ENCODE results near the gene ORMDL3.
"Not testable (repeated sequence)": the region's sequence is repeated elsewhere in the genome, so short reads cannot be mapped to it uniquely, and the experiment has no call there.

The ORMDL3 gene

DNA sequence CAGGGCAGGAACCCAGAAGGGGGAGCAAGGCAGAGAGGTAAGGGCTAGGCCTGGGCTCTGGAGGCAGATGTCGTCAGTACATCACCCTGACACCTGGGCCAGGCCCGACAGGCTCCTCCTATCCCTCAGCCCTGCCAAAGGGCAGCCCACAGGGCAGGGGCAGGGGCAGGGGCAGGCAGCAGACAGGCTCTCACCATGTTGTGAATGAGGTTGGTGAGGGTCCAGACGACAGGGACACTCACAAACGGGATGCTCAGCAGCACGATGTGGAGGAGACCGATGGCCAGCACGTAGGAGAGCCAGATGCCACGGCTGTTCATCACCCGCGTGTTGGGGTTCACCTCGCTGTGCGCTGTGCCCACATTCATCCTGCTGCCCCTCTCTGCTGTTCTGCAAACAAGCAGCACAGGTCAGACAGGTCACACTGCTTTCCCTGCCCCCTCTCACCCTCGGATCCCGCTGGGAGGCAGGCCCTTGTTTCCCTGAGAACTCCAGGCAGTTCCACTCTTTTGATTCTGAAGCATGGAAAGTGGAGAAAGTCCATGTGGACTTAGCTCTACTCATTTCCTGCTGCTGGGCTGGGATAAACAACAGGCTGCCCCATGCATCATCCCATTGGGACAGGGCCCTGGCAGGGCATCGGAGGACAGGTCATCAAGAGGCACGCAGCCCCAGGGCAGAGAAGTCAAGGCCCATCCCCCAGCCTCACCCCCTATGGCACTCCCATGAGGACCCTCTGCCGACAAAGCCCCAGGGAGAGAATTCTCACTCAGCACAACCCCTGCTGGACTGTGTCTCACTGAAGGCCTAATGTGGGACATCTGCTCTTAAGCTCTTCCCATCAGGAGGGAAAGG is 3.3 kb downstream of the ORMDL3 start:
- no peak for DNase-seq (ENCODE audit: low read depth)

DNA sequence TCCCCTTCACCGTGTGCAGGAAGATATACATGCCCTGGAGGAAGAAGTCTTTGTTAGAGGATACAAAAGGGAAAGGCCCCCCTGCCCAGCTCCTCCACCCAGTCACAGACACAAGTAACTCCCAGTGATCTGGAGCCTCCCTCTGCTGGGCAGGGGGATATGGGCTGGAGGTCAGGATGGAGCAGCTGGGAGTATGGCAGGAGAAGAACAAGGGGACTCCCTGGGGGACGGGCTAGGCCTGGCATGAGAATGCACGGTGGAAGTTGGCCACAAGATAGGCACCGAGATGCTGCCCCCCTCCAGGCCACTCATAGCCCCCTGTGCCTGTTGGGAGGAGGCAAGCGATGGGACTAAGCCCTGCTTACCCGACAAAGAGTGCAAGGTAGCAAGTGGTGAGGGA is 4.2 kb downstream of the ORMDL3 start:
- no peak for DNase-seq (ENCODE audit: low read depth)

DNA sequence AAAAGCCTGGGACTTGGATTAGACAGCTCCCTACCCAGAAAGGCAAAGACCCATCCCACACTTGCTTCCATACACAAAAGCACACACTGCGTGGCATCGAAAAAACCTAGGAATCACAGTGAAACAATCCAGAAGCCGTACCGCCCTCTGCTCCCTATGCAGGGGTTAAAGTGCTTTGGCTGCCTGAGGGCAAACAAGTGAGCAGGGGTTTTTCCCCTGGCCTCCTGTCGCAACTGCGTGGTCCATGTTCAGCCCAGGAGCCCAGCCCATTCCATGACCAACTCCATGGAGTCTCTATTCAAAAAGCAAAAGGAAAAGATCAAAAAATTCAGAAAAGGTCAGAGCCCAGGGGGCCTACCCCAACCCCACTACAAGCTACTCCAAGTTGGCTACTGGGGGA is 5.4 kb downstream of the ORMDL3 start:
- no peak for DNase-seq (ENCODE audit: low read depth)

DNA sequence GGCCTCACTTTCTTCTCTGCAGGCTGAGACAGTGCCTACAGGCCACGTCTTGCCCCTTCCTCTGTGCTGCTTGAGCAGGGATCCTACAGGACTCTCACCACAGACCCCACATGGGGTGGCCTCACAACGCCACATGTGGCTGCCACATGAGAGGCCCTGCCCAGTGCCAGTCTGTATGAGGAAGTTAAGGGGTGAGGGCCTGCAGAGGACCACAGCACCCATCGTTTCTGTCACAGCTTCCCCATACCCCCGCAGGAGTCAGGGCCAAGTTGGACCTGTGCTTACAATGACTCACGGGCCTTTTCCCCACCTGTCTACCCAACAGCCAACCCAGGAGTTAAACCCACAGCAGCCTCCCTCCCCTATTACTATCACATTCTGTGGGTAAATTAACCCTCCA is 6.1 kb downstream of the ORMDL3 start:
- DNase-seq (ENCODE audit: low read depth), result no peak

DNA sequence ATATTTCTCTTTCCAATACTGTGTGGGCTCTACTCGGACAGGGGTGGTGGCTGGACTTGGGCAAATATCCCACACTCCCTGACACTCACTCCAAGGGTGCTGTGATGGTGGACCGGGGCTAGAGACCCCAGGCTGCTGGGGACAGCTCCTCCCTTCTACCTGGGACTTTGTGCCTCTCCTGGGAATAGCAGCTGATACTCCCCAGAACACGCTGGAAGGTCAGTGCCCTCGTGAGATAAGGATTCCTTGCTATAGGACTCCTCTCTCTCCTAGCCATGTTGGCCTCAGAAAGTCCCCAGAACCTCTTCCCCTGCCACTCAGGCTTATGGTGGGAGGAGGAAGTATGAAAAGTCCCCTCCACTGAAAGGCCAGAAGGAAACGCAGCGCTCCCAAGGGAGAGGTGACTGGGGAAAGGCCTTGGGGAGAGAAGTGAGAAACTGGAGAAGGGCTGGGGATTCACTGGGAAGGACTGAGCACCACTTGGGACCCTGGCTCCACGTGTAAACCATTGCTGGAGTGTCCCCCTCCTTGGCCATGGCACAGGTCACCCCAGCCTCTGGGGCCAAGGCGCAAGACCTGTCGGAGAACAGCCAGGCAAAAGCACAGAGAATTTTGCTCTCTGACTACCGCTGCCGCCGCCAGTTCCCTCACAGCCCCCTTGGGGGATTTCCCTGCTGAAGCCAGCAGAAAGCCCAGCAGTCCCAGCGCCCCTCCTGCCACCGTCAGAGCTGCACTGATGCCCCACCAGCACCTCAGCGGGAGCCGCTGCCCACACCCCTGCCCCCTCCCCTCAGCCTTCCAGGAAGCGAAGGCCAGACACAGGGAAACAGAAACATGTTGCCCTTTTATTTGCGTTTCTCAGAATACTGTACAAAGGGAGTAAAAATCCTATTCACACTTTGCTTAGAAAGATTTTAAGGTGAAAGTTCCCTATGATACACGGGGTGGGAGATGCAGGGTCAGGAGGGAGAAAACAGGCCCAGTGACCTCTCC is 6.9 kb downstream of the ORMDL3 start:
- peak; percentile 4 for DNase-seq (ENCODE audit: low read depth)

DNA sequence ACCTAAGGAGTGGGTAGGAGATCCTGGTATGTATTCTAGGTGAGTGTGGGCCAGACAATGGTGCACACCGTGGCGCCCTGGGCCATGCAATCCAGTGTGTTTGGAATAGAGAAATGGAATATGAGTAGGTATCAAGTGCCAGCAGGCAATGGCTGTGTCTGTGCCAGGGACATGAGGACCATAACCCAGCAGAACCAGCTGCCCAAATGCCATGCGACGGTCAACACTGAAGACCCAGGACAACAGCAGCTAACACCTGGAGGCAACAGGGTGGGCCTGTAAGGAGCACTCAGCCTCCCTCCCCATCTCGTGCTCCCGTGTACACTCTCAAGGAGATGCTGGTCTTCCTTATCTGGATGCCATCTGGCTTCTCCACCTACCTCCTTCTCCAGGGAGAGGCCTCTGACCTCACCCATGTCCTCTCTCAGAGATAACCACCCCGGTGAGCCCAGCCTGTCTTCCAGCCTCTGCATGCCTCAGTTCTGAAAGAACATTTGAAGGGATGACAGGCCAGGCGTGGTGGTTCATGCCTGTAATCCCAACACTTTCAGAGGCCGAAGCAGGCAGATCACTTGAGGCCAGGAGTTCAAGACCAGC is 8.2 kb downstream of the ORMDL3 start:
- no peak for DNase-seq (ENCODE audit: low read depth)

DNA sequence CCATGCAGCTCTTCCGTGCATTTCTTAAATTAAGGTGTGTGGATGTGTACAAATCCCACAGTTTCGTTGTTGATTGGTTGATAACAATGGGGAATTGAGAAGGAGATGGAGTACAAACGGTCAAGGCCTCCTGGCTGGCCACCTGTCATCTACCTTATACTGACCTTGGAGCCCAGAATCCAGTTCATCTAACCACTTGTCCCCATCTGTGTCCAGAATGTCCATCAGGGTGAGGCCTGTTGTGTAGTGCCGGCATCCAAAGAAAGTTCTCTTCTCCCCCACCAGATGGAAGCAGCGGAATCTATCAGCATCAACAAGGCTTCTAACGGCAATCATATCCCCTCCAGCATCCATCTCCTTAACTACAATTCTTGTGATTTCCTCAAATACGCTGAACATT is 10.5 kb downstream of the ORMDL3 start:
- no peak for DNase-seq (ENCODE audit: low read depth)

DNA sequence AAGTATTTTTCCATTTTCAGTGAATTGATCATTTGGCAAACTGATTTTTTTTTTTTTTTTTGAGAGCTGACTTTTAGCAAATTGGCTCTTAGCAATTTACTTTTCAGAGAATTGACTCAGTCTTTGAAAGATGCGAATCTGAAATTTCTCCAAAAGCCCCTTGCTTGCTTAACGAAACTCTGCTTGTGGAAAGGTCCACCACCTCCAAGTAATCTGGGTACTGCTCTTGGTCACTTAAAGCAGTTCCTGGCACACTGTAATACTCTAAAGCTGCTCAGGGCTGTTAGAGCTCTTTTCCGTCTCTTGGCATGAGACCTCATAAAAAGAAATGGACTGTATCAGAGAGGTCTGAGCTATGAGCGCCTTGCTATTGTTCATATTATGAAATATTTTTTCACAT is 11.8 kb downstream of the ORMDL3 start:
- DNase-seq (ENCODE audit: low read depth), result no peak

DNA sequence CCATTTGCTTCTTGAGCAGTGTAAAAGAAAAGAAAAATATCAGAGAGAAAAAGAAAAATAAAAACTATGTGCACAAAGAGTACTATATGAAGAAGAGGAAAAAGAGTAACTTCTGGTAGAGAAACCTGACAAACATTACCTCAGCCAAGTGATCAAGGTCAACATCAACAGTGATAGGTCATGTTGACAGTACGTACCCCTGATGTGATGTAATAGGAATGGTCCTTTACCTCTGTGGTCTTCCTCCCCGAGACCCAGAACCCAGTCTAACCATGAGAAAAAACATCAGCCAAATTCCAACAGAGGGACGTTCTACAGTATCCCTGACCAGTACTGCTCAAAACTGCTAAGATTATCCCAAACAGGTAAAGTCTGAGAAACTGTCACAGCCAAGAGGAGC is 13.4 kb downstream of the ORMDL3 start:
- DNase-seq (ENCODE audit: low read depth), result no peak

DNA sequence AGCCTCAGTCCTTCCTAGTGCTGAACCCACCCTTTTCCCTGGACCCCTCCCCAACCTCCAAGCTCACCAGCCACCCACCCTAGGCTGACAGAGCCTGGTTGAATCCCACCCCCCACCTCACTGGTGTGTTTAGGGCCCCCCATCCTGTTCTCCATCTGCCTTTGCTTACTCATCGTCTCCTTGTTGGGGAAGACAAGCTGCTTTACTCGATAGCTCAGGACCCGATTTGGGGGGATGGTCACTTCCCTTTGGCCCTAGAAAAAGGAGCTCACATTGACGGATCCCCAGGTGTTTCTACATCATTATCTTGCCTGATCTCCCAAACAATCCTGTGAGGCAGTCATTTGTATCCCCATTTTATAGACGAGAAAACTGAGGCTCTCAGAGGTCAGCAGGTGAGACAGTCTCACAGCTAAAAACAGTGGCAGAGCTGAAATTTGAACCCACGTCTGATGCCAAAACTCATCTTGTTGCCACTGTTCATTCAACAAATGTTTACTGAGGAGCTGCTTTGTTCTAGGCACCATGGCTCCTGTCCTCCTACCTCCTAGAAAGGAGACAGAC is 18.5 kb downstream of the ORMDL3 start:
- no peak for DNase-seq (ENCODE audit: low read depth)

DNA sequence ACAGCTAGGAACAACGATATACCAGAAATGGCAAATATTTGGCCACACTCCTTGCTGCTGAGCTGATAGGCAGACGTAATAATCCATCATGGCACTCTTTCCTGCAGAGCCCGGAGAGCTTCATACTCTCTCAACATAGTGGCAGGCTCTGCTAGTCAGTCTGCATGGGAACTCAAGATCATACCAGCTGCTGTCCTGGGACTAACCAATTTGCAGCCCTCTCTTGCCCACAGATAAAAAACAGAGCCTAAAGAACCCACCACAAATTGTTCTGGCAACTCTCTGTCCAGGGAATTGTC is 22.5 kb downstream of the ORMDL3 start:
- no peak for DNase-seq (ENCODE audit: low read depth)

DNA sequence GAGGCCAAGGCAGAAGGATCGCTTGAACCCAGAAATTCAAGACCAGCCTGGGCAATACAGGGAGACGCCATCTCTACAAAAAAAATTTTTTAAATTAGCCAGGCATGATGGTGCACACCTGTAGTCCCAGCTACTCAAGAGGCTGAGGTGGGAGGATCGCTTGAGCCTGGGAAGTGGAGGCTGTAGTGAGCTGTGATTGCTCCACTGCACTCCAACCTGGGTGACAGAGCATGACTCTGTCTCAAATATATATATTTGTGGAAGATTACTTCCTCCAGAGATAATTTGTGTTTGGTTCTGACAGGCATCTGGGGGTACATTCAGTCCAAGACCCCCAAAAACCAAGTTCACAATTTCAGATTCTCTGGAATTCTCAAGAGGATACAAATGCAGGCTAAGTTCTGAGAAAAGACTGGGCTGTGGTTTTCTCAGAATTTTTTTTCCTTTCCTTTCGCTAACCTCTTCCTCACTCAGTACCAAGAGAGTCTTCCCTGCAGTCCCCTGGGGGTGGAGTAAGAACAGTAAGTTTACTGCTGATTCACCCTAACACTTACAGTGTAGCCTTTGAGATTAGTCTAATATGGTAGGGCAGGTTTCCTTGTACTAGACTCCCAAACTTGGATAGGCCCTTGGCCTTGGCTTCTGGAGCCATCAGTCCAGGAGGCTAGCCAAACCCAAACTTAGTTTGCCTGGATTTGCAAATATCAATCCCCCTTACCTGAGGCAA is 24.1 kb downstream of the ORMDL3 start:
- DNase-seq (ENCODE audit: low read depth), result no peak

DNA sequence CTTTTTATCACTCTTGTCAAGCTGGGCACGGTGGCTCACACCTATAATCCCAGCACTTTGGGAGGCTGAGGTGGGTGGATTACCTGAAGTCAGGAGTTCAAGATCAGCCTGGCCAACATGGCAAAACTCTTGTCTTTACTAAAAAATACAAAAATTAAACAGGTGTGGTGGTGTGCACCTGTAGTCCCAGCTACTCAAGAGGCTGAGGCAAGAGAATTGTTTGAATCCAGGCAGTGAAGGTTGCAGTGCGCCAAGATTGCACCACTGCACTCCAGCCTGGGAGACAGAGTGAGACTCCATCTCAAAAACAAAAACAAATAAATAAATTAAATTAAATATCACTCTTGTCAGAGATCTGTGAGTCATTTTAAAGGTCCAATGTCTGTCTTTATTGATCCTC is 25.4 kb downstream of the ORMDL3 start:
- DNase-seq (ENCODE audit: low read depth), result not testable (repeated sequence)

DNA sequence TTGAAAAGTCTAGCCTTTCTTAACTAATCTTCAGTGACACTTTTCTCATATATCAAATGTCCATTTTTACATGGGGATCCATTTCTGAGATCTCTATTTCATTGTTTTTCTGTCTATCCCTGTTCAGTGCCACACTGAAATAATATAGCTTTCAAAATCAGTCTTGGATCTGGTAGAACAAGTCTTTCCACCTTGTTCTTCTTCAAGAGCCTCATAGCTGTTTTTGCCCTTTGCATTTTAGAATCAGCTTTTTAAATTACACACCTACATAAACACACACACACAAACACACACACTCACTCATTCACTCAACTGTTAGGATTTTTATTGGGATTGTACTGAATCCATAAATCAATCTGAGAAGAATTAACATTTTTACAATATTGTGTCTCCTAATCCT is 28.2 kb downstream of the ORMDL3 start:
- DNase-seq (ENCODE audit: low read depth), result no peak

DNA sequence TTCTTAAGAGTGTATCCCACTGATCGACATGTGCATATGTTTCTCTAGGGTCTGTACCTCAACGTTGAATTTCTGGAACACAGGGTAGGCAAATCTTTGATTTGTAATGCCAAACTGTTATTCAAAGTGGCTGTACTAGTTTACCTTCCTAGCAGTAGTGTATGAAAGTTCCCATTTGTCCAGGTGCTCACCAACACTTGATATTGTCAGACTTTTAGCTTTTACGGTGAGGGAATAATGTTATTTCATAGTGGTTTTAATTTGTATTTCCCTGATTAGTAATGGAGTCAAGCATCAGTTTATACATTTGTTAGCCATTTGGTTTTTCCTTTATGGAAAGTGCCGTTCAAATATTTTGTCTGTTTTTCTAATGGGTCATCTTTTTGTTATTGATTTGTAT is 29.3 kb downstream of the ORMDL3 start:
- DNase-seq (ENCODE audit: low read depth), result no peak

DNA sequence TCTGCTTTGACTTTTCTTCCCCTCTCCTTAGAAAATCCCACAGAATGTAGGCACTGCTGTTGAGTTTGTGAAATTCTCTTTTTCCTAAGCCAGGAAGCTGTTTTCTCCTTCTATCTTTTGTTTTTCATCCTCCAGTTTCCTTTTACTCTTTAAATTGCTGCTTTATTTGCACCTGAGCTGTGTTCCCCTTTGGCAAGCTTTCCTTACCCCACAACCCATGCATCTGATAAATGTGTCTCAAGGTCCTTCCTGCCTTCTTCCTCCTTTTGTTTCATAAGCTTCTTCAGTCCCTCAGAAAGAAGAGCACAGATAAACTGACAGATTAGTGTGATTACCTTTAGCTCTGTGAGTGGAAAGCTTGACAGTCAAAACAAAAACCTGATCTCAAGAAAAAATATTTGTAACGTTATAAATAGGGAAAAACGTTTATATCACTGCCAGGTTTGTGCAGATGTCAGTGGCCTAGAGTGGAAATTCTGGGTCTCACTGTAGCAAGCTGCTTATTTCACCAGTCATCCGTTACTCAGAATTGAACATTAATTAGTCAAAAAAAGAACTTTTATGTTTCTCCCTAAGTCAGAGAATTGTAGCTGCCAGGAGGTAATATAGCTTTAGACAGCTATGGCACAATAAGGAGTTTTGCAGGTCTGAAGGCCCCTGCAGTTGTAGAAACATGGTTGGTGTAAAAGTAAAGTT is 32.6 kb downstream of the ORMDL3 start:
- no peak for DNase-seq (ENCODE audit: low read depth)

DNA sequence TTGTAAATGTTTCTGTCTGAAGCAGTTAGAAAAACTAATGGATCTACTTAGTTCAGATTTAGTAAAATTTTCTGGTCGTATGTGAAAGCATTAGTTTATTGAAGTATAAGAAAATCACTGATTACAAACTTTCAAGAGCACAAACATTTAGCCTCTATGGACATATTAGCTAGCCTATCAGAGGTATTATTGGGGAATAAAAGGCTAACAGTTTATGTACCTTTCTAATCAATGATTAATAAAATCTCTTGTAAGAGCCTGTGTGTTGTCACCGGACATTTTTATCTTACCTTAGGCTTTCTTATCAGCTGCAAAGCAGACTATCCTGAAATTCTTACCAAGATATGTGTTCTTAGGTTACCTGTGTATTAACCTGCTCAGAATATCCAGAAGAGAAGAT is 38.2 kb downstream of the ORMDL3 start:
- DNase-seq (ENCODE audit: low read depth), result no peak

DNA sequence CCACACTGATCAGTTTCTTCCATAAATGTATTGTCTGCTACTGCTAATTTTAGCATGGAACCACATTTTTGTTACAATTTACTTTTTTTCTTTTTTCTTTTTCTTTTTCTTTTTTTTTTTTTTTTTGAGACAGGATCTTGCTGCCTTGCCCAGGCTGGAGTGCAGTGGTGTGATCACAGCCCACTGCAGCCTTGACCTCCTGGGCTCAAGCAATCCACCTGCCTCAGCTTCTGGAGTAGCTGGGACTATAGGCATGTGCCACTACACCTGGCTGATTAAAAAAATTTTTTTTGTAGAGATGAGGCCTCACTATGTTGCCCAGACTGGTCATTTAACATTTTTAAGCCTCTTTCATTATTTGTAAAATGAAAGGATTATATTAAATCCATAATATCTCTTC is 40.3 kb downstream of the ORMDL3 start:
- DNase-seq (ENCODE audit: low read depth), result no peak

DNA sequence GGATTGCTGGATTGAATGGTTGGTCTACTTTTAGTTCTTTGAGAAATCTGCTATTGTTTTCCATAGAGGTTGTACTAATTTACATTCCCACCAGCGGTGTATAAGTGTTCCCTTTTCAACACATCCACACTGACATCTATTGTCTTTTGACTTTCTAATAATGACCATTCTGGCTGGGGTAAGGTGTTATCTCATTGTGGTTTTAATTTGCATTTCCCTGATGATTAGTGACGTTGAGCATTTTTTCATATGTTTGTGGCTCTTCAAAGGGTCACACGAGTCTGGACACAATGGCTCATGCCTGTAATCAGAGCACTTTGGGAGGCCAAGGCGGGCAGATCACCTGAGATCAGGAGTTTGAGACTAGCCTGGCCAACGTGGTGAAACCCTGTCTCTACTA is 41.3 kb downstream of the ORMDL3 start:
- not testable (repeated sequence) for DNase-seq (ENCODE audit: low read depth)

DNA sequence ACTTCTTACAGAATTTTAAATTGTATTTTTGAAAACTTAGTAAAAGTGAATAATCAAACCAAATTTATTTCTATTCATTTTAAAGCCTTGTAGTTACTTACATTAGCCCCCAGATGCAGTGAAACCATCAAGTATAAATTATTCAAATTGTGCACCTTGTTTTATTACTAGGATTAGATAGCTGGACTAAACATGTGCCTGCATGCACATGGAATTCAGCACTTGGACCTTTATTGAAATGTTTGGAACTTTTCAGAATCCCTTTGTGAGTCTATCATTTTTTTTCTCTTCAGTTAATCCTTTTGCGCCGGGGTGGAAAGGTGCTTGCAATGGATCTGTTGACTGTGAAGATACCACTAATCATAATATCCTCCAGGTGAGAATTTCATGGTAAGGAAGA is 54.6 kb downstream of the ORMDL3 start:
- DNase-seq (ENCODE audit: low read depth), result no peak

DNA sequence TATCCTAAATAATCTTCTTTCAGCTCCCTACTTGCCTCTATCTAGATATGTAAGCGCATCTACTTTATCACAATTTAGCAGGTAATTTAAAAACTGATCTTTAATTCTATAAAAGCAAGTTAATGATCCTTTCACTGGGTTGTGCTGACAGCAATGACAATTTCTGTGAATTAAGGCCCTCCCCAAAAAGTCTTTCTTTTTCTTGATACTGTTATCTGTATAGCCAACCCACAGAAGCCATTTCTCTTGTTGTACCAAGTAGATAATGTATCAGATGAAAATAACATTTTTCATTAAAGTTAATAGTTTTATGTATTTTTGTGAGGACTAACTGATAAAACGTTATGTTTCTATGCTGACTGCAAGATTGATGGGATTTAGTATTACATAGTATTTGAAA is 55.6 kb downstream of the ORMDL3 start:
- DNase-seq (ENCODE audit: low read depth), result no peak

Data from T-helper 22 cell (primary cell).